GM23248 (cell line): ENCODE results near the gene THAP7.

Experiments
- EZH2 ChIP-seq: fragments of 200-600 bp; sonication (generic); IDR thresholded peaks from 2 replicates; pipeline ENCODE4 v1.6.1; 2018; ENCODE audit warnings: antibody characterized with exemption, mild to moderate bottlenecking; ENCODE audit not compliant: insufficient read depth, poor library complexity, severe bottlenecking
- EZH2phosphoT487 ChIP-seq: fragments of 200-600 bp; sonication (generic); IDR thresholded peaks from 2 replicates; pipeline ENCODE4 v1.6.1; 2018; ENCODE audit warnings: antibody characterized with exemption, moderate library complexity, mild to moderate bottlenecking, low read depth; ENCODE audit not compliant: insufficient read depth

- TF ChIP-seq EZH2, result no peak
- TF ChIP-seq EZH2phosphoT487, result no peak
Observed at GRCh38 chr22:21026783-21027692, 25.1 kb upstream of the THAP7 start.
